ENCODE measurements around the gene UNKL.

GRCh38 chr16:1390239-1390779, 24.2 kb downstream of the UNKL start:
- TF ChIP-seq EZH2 (IDR thresholded peaks at IDR 0.05; ENCODE audit: low read depth, low read length, severe bottlenecking), result no peak
- TF ChIP-seq E2F6 (IDR thresholded peaks at IDR 0.05), result no peak
- no peak for TF ChIP-seq CREB1 (IDR thresholded peaks at IDR 0.05)
- no peak for TF ChIP-seq EP300 (IDR thresholded peaks at IDR 0.05; ENCODE audit: borderline replicate concordance in 1 of 2, low read depth in 2 of 2, low read length in 2 of 2)
- no peak for TF ChIP-seq KDM5A (IDR thresholded peaks at IDR 0.05; ENCODE audit: low read length)
